HG02678 (cell line): ENCODE data around the gene LIMK1.
"Not testable (repeated sequence)": the region's sequence is repeated elsewhere in the genome, so short reads cannot be mapped to it uniquely, and the experiment has no call there.

Experiments used
- ATAC-seq: cut with Tn5 transposase; IDR thresholded peaks from one replicate; pipeline ENCODE4 v1.9.1; 2021; ENCODE audit warnings: mild to moderate bottlenecking, moderate library complexity; ENCODE audit not compliant: unreplicated experiment

The LIMK1 gene

DNA sequence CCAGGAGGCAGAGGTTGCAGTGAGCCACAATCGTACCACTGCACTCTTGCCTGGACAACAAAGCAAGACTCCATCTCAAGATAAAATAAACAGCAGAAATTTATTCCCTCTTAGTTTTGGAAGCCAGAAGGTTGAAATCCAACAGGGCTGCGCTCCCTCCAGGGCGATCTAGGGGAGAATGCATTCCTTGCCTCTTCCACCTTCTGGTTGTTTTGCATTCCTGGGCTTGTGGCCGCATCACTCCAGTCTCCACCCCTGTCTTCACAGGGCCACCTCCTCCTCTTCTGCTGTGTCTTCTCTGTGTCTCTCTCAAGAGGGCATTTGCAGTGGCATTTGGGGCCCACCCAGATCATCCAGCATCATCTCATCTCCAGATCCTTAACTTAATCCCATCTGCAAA is 36.2 kb downstream of the LIMK1 start:
- no peak for ATAC-seq

DNA sequence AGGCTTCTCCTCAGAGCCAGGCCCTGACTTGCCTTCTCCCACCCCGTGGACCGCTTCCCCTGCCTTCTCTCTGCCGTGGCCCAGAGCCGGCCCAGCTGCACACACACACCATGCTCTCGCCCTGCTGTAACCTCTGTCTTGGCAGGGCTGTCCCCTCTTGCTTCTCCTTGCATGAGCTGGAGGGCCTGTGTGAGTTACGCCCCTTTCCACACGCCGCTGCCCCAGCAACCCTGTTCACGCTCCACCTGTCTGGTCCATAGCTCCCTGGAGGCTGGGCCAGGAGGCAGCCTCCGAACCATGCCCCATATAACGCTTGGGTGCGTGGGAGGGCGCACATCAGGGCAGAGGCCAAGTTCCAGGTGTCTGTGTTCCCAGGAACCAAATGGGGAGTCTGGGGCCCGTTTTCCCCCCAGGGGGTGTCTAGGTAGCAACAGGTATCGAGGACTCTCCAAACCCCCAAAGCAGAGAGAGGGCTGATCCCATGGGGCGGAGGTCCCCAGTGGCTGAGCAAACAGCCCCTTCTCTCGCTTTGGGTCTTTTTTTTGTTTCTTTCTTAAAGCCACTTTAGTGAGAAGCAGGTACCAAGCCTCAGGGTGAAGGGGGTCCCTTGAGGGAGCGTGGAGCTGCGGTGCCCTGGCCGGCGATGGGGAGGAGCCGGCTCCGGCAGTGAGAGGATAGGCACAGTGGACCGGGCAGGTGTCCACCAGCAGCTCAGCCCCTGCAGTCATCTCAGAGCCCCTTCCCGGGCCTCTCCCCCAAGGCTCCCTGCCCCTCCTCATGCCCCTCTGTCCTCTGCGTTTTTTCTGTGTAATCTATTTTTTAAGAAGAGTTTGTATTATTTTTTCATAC is 38.0 kb downstream of the LIMK1 start:
- ATAC-seq: no peak

DNA sequence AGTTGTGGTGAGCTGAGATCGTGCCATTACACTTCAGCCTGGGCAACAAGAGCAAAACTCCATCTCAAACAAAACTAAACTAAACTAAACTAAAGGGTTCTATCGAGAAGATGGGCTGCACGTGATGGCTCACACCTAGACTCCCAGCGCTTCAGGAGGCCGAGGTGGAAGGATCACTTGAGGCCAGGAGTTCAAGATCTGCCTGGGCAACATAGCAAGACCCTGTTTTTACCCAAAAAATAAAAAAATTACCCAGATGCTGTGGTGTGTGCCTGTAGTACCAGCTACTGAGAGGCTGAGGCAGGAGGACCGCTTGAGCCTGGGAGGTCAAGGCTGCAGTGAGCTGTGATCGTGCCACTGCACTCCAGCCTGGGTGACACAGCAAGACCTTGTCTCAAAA is 40.3 kb downstream of the LIMK1 start:
- ATAC-seq: not testable (repeated sequence)

DNA sequence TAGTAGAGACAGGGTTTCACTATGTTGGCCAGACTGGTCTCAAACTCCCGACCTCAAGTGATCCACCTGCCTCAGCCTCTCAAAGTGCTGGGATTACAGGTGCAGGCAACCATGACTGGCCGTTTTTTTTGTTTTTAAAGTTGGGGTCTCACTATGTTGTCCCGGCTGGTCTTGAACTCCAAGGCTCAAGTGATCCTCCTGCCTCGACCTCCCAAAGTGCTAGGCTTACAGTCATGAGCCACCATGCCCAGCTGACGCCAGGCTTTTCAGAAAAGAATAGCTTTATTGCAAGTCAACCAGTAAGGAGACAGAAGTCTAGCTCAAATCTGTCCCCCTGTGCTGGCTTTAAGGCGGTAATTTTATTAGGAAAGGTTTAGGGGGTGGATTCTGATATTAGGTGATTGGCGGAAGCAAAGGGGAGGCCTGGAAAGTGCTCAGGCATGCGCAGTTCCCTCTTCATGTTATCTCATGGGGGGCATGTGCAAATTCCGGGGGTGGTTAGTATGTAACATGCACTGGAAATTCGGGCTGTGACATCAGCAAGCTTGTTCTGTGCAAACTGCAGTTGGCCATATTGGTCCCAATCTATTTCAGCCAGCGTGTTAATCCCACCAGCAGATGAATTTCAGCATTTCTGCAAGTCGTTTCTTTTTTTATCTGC is 42.7 kb downstream of the LIMK1 start:
- ATAC-seq: no peak

DNA sequence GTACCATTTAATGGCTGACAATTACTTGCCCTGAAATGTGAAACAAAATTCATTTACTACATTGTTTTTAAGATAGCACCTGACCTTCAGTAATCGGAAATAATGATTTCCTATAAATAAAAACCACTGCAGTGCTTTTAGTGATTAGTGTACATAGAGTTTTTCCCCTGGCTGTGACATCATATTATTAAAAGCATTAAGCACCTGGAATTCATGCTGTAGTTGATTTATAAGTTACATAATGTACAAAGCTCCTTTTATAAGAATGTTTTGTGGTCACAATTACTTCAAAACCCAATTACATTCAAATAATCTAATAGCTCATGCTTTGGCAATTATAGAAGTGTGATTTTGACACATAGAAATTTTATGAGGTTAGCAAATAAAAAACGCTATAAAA is 46.3 kb downstream of the LIMK1 start:
- no peak for ATAC-seq

DNA sequence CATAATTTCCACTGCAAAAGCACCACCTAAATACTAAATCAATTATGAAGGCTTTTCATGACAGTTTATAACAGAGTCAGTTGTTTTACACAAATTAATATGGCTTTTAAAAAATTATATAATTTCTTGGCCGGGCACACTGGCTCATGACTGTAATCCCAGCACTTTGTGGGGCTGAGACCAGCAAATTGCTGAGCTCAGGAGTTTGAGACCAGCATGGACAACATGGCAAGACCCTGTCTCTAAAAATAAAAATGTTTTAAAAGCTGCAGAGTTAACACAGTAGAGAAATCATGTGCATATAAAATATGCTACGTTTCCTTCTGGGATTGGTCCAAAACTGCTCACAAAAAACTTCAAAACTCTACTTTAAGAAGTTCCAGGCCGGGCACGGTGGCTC is 46.9 kb downstream of the LIMK1 start:
- no peak for ATAC-seq

DNA sequence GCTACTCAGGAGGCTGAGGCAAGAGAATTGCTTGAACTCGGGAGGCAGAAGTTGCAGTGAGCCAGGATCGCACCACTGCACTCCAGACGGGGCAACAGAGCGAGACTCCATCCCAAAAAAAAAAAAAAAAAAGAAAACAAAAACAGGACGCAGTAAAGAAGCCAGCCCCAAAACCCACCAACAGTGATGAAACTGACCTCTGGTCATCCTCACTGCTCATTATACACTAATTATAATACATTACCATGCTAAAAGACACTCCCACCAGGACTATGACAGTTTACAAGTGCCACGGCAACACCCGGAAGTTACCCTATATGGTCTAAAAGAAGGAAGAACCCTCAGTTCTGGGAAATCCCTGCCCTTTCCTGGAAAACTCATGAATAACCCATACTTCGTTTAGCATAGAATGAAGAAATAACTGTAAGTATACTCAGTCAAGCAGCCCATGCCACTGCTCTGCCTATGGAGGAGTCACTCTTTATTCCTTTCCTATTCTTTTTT is 50.6 kb downstream of the LIMK1 start:
- ATAC-seq: no peak

DNA sequence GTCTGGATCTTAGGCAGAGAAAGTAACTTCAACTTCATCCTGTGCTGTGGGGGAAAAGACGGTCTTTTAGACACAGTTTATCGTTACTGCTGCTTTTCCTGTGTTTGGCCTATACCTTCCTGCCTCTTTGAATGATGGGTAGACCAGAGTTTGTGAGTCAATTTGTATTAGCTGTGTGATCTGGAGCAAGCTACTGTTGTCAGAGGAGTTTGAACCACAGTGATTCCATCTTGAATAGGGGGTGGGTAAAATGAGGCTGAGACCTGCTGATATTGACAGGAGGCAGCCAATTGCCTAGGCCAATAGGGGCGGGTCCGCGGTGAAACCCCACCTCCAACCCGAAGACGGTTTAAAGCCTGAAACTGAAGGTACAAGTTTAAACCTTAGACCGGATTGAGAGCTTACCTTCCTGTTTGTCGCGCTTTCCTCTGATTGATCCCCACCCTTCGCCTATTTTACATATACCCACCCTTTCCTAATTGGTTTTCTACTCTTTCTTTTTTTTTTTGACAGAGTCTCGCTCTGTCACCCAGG is 54.8 kb downstream of the LIMK1 start:
- no peak for ATAC-seq

DNA sequence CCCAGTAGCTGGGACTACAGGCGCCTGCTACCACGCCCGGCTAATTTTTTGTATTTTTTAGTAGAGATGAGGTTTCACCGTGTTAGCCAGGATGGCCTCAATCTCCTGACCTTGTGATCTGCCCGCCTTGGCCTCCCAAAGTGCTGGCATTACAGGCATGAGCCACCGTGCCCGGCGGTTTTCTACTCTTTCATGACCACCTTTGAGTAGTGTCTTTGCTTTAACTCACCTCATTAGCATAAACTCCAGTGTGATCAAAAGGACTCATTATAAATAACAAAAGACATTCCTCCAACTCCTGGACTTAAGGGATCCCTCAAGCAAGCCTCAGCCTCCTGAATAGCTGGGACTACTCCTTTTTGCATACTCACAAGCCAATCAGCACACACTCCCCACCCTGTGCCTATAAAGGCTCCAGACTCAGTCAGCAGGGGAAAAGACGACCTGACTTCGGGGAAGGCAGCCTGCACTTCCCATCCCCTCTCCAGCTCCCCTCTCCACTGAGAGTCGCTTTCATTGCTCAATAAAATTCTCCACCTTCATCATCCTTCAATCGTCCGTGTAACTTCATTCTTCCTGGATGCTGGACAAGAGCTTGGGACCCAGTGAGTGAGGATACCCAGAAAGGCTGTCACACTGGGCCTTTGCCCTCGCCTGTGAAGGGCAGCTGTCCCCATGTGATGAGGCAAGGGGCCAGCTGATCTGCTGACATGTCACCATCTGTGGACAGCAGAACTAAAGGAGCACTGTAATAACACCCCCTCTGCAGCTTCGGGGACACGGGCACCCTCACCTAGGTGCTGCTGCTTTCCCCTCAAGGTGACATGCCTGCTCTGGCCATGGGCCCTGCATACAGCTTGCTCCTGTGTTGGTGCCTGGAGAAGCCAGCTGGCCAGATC is 55.6 kb downstream of the LIMK1 start:
- no peak for ATAC-seq

DNA sequence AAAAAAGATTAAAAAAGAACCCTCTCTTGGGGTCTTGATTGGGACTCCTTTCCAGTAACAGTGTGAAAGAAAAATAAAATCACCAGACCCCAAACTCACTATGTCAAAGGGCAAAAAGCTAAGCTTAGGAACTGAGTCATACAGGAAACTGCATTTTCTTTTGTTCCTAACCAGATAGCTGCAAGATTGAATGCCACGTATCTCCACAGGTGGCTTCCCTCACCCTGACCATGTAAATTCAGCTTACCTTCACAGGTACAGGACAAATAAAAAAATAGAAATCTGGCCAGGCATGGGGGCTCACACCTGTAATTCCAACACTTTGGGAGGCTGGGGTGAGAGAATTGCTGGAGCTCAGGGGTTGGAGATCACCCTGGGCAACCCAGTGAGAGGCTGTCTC is 58.1 kb downstream of the LIMK1 start:
- ATAC-seq: no peak

DNA sequence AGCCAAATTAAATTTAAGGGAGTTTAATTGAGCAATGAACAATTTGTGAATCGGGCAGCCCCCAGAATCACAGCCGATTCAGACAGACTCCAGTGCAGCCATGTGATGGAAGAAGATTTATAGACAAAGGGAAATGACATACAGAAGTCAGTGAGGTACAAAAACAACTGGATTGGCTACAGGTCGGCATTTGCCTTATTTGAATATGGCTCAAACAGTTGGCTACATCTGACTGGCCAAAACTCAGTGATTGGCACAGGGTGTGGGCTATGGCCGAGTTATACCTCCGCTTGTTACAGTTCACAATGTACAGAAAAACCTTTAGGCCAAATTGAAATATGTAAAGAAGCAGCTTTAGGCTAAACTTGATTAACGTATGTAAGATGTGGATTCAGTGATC is 59.8 kb downstream of the LIMK1 start:
- no peak for ATAC-seq

DNA sequence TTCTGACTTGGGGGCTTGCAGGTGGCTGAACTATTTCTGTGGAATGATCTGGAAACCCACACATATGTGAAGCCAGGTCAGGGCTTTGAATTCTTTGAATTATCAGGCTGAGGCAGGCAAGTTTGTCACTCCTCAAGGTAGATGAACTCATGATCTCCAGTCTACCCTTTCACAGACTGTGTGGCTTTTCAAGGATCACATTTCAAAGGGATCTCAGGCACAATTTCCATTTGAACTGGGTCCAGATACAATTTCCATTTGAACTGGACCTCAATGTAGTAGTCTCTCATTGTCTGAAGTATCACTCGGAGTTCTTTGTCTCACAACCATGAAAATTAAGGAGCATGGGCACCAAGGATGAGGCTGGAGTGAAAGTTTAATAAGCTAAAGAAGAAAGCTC is 64.9 kb downstream of the LIMK1 start:
- no peak for ATAC-seq

DNA sequence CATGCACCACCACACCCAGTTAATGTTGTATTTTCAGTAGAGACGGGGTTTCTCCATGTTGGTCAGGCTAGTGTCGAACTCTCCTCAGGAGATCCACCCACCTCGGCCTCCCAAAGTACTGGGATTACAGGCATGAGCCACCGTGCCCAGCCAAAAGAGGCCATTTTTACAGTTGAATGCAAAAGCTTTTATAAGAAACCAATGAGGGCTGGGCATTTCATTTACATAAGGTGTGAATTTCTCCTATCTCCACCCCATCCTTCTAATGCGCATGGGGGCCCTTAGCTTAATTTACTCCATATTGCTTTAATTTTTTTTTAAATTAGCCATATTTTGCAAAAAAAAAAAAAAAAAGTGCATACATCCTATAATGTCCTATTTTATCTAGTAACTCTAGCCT is 65.5 kb downstream of the LIMK1 start:
- ATAC-seq: no peak

DNA sequence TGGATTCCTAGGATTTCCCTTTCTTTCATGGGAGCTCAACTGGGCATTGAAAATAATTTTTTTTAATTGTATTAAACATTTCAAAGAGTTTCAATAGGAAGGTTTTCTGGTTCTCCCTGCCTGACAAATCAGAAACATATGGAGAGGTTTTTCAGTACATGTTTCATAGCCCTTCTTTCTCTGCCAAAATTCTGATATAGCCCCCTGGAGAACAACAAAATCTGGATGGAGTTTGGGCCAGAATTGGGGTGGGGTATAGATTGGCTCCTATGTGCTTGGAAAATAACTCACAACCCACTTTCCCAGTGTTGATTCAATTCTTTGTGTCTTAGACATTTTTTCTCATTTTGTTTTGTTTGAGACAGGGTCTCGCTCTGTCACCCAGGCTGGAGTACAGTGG is 66.0 kb downstream of the LIMK1 start:
- no peak for ATAC-seq

DNA sequence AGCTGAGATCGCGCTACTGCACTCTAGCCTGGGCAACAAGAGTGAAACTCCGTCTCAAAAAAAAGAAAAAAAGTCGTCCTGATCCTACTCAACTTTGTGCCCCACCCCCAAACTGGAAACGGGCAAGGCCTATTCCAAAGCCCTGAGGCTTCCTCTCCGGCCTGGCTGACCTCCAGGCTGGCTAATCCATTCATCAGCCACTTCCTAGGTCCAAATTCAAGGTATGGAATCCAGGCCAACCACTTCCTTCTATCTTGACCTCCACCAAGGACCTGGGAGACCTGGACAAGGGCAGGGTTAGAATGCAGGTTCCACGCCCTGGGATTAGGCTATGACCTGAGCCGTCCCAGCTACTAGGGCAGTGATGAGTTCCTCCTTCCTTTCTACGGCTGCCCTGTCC is 70.1 kb downstream of the LIMK1 start:
- no peak for ATAC-seq

DNA sequence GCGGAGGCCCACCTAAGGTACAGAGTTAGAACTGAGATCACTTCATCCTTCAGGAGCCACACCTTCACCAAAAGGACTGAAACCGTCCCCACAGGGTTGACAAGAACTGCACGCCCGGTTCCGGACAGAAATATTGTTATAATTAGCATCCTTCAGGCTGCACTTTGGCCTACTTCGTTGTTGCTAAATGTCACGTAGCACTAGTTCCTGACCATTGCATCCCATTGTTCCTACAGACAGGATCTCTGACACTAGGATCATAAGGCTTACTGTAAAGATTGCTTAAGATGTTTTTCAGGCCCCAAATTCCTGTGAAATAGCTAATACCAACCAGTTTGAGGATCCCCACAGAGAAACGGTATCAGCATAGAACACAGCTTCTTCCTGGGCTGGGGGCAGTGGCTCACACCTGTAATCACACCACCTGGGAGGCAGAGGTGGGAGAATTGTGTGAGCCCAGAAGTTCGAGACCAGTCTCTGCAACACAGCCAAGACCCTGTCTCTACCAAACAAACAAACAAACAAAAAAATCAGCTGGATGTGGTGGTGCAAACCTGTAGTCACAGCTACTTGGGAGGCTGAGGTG is 72.3 kb downstream of the LIMK1 start:
- ATAC-seq: no peak

DNA sequence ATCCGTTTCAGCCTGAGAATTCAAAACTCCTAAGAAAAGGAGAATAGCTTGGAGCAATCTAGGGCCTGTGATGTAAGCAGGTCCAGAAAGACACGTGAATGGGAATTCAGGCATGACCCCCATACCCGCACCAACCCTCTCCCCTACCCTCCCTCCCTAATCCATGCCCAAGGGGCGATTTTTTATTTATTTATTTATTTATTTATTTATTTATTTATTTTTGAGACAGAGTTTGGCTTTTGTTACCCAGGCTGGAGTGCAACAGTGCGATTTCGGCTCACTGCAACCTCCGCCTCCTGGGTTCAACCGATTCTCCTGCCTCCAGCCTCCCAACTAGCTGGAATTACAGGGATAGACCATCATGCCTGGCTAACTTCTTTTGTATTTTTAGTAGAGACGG is 74.0 kb downstream of the LIMK1 start:
- ATAC-seq: no peak

DNA sequence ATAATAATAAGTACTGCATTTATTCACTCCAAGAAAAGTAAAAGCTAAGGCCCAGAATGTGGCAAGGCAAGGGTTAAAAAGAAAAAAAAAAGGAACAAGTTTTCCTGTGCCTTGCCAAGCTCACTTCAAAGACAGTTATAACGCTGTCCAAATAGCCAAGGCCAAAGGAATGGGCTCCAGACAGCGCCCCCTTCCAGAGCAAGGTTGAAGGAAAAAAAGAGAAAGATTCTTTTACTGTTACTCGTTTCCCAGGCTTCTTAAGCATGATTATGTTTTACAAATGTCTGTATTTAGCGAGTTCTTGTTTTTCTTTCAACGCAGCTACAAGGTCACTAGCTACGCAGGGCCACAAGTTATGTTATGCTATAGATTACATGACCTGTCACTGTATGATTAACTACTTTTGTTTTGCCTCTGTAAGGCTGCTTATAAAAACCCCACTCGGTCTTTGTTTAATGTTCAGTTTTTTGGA is 81.4 kb downstream of the LIMK1 start:
- no peak for ATAC-seq

DNA sequence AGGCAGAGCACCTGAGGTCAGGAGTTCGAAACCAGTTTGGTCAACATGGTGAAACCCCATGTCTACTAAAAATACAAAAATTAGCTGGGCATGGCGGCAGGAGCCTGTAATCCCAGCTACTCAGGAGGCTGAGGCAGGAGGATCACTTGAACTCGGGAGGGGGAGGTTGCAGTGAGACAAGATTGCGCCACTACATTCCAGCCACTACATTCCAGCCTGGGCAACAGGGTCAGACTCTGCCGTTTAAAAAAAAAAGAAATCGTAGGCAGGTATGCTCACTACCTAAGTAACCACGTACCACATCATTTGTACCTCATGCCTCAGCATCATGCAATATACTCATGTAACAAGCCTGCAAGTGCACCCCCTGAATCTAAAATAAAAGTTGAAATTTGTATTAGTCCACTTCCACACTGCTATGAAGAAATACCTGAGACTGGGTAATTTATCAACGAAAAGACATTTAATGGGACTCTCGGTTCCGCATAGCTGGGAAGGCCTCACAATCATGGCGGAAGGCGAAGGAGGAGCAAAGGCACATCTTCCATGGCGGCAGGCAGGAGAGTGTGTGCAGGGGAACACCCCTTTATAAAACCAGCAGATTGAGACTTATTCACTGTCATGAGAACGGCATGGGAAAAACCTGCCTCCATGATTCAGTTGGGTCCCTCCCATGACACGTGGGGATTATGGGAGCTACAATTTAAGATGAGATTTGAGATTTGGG is 82.4 kb downstream of the LIMK1 start:
- ATAC-seq: no peak

DNA sequence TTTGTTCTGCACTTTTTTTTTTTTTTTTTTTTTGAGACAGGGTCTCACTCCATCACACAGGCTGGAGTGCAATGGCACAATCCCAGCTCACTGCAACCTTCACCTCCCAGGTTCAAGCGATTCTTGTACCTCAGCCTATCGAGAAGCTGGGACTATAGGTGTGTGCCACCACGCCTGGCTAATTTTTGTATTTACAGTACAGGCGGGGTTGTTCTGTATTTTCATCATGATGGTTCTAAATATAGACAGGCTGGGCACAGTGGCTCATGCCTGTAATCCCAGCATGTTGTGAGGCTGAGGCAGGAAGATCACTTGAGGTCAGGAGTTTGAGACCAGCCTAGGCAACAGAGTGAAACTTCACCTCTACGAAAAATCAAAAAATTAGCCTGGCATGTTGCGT is 83.7 kb downstream of the LIMK1 start:
- ATAC-seq: not testable (repeated sequence)
